Activated CD4-positive, alpha-beta memory T cell treated with anti-CD3 and anti-CD28 coated beads, Interleukin-2, amount 10 ng/mL, durations not matched to agents 7 days and 5 days (primary cell): ENCODE data around the gene CIDEC. TPM values are rescaled to one million over a fixed set of nuclear protein-coding genes. Genes with fewer than 3 reads are reported as not detected.
A peak's percentile ranks its signal among the peaks of the same experiment; 100 is the strongest.

Experiments used
- CTCF ChIA-PET: fragments of 350-600 bp; sonication (Branson Sonifier 250); formaldehyde crosslinking; loops from one replicate; lab custom pipeline; 2021; ENCODE audit warnings: antibody characterized with exemption, inconsistent platforms; lab: Charles Lee
- POLR2A ChIA-PET: fragments of 350-600 bp; sonication (Branson Sonifier 250); formaldehyde crosslinking; loops from one replicate; lab custom pipeline; 2021; ENCODE audit warnings: antibody characterized with exemption; lab: Charles Lee
- DNase-seq: peaks from one replicate; pipeline ENCODE4 v3.0.0-alpha.2; 2020
- H3K27ac Mint-ChIP-seq: one replicate; pipeline ENCODE4 v1.8.0; 2021; ENCODE audit warnings: mild to moderate bottlenecking, mixed read lengths
- H3K27me3 Mint-ChIP-seq: one replicate; pipeline ENCODE4 v1.8.0; 2021; ENCODE audit warnings: mixed read lengths
- H3K36me3 Mint-ChIP-seq: one replicate; pipeline ENCODE4 v1.8.0; 2021; ENCODE audit warnings: low read depth, mixed read lengths
- H3K4me1 Mint-ChIP-seq: one replicate; pipeline ENCODE4 v1.8.0; 2021; ENCODE audit warnings: mixed read lengths
- H3K4me3 Mint-ChIP-seq: one replicate; pipeline ENCODE4 v1.8.0; 2021; ENCODE audit warnings: mild to moderate bottlenecking, mixed read lengths
- H3K9me3 Mint-ChIP-seq: one replicate; pipeline ENCODE4 v1.8.0; 2021; ENCODE audit warnings: mixed read lengths
- total RNA-seq, 2 experiments: library from RNA; stranded (reverse); gene quantifications; one replicate each; pipeline ENCODE4 v1.2.3, GENCODE V29; 2021

Gene CIDEC
- total RNA-seq, 2 experiments from 2014 or later, result not detected

DNA sequence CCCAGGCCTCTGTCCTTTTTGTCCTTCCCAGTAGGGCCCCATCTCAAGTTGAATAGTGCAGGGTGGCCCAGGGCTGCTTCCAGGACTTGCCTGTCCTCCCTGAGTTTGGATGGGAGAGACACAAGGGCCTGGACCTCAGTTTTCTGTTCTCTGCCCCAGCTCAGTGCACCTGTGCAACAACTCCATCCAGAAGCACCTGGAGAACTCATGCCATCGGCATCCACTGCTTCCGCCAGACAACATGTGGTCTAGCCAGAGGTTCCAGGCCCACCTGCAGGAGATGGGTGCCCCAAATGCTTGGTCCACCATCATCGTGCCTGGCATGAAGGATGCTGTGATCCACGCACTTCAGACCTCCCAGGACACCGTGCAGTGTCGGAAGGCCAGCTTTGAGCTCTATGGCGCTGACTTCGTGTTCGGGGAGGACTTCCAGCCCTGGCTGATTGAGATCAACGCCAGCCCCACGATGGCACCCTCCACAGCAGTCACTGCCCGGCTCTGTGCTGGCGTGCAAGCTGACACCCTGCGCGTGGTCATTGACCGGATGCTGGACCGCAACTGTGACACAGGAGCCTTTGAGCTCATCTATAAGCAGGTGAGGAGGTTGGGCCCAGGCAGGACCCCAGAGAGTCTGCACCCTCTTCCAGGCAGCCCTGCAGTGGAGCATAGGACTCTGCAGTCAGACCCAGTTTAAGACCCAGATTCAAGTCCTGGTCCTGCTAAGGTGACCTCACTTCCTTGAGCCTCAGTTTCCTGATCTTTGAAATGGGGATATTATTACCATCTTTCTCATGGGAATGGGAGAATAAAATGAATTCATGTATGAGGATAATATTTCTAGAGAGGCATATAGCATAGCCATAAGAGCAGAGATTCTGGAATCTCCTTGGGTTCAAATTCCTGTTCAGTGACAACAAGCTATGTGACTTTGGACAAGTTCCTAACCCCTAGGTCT, 51.0 kb downstream of the CIDEC start:
- H3K27me3 Mint-ChIP-seq, result no peaks in the 10 kb centered on the region

GRCh38 chr3:9826815-9827573, 53.1 kb downstream of the CIDEC start:
- ChIA-PET POLR2A (interaction anchor here (1.1 kb wide), 1 partner anchor 96 kb away, joined by 4 read pairs; the partner anchor contains the start of gene BRPF1), CTCF (interaction anchor here (0.5 to 2.8 kb wide), 13 partner anchors 12 to 462 kb away, joined by 3 to 14 read pairs (median 3); partner anchors contain the start of genes CRELD1, PRRT3 and RPUSD3)
- peak; percentile 35 for DNase-seq
- no peaks in the 10 kb centered on the region for H3K9me3 Mint-ChIP-seq
- H3K36me3 Mint-ChIP-seq, result peaks cover 28% of the 10 kb centered on the region
- no peaks in the 10 kb centered on the region for H3K27me3 Mint-ChIP-seq
- H3K4me3 Mint-ChIP-seq, result no peak overlapping the region
- peaks cover 3% of the 10 kb centered on the region for H3K4me1 Mint-ChIP-seq
- no peak overlapping the region for H3K27ac Mint-ChIP-seq

More for the DNA sequence above, 51.0 kb downstream of the CIDEC start:
- Mint-ChIP-seq H3K4me3 (no peak overlapping the region), H3K27ac (no peak overlapping the region), H3K4me1 (peaks cover 3% of the 10 kb centered on the region), H3K36me3 (peaks cover 31% of the 10 kb centered on the region), H3K9me3 (no peaks in the 10 kb centered on the region)
- ChIA-PET CTCF (interaction anchor here (1.6 to 3.6 kb wide), 3 partner anchors 103 to 117 kb away, joined by 5 to 14 read pairs (median 12); no protein-coding TSS in a partner anchor), POLR2A (interaction anchor here (1.2 kb wide), 1 partner anchor 10 kb away, joined by 3 read pairs; no protein-coding TSS in a partner anchor)
- DNase-seq, result no peak

- ChIA-PET CTCF (interaction anchor here (0.7 kb wide), 1 partner anchor 100 kb away, joined by 4 read pairs; no protein-coding TSS in a partner anchor), POLR2A (interaction anchor here (0.8 to 1.1 kb wide), 2 partner anchors 10 to 17 kb away, joined by 3 to 4 read pairs; no protein-coding TSS in a partner anchor)
- no peak overlapping the region for H3K4me3 Mint-ChIP-seq
These were observed 54.5 kb downstream of the CIDEC start for GRCh38 chr3:9825451-9826040.

GRCh38 chr3:9820946-9821345, 59.1 kb downstream of the CIDEC start:
- ChIA-PET POLR2A (no interaction called here), CTCF (interaction anchor here (0.8 to 1.2 kb wide), 2 partner anchors 112 to 126 kb away, joined by 3 to 4 read pairs; no protein-coding TSS in a partner anchor)
- no peak for DNase-seq
- Mint-ChIP-seq H3K27me3 (no peaks in the 10 kb centered on the region), H3K9me3 (no peaks in the 10 kb centered on the region), H3K27ac (no peak overlapping the region), H3K4me1 (no peaks in the 10 kb centered on the region), H3K36me3 (peaks cover 10% of the 10 kb centered on the region), H3K4me3 (no peak overlapping the region)

More at GRCh38 chr3:9825451-9826040, 54.5 kb downstream of the CIDEC start:
- Mint-ChIP-seq H3K9me3 (no peaks in the 10 kb centered on the region), H3K4me1 (peaks cover 3% of the 10 kb centered on the region), H3K27ac (no peak overlapping the region), H3K36me3 (peaks cover 25% of the 10 kb centered on the region), H3K27me3 (no peaks in the 10 kb centered on the region)
- DNase-seq, result no peak

GRCh38 chr3:9820543-9820942, 59.5 kb downstream of the CIDEC start:
- H3K4me3 Mint-ChIP-seq, result no peak overlapping the region
- no peaks in the 10 kb centered on the region for H3K9me3 Mint-ChIP-seq
- ChIA-PET POLR2A (no interaction called here), CTCF (no interaction called here)
- DNase-seq, result no peak
- H3K27ac Mint-ChIP-seq, result no peak overlapping the region
- H3K27me3 Mint-ChIP-seq, result no peaks in the 10 kb centered on the region
- peaks cover 10% of the 10 kb centered on the region for H3K36me3 Mint-ChIP-seq
- no peaks in the 10 kb centered on the region for H3K4me1 Mint-ChIP-seq

GRCh38 chr3:9818666-9819335, 61.3 kb downstream of the CIDEC start:
- Mint-ChIP-seq H3K4me1 (no peaks in the 10 kb centered on the region), H3K9me3 (no peaks in the 10 kb centered on the region), H3K36me3 (peaks cover 9% of the 10 kb centered on the region), H3K4me3 (no peak overlapping the region), H3K27ac (no peak overlapping the region), H3K27me3 (no peaks in the 10 kb centered on the region)
- POLR2A ChIA-PET, result interaction anchor here (2.0 kb wide), 1 partner anchor 14 kb away, joined by 5 read pairs; no protein-coding TSS in a partner anchor
- DNase-seq, result no peak
- CTCF ChIA-PET, result no interaction called here

DNA sequence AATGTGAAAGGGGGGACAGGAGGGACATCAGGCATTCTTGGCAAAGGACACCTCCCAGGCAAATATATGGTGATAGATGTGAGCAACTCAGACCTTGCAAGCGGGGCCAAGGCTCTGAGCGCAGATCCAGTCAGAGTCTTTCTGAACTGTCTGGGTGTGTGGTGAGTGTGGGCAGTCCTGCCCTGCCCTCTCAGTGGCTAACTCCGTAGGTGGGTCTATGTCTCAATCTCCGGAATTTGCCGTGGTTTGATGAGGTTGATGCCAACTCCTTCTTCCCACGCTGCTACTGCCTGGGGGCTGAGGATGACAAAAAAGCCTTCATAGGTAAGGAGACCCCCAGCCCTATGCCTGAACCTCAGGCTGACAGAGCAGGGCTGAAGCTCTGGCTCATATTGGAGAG, 62.6 kb downstream of the CIDEC start:
- H3K4me1 Mint-ChIP-seq, result no peaks in the 10 kb centered on the region
- no peak overlapping the region for H3K4me3 Mint-ChIP-seq
- ChIA-PET CTCF (no interaction called here), POLR2A (interaction anchor here (0.9 to 2.0 kb wide), 3 partner anchors 9 to 25 kb away, joined by 3 to 5 read pairs (median 3); partner anchors contain the start of gene ARPC4)
- no peaks in the 10 kb centered on the region for H3K9me3 Mint-ChIP-seq
- no peak for DNase-seq
- no peak overlapping the region for H3K27ac Mint-ChIP-seq
- H3K36me3 Mint-ChIP-seq, result peaks cover 18% of the 10 kb centered on the region
- no peaks in the 10 kb centered on the region for H3K27me3 Mint-ChIP-seq

Other genes starting within 250 kb of the CIDEC start
- gene MTMR14, start 230.7 kb downstream of the CIDEC start, total RNA-seq, result 10 to 100 TPM; 57.2 to 62.0 TPM
- under 1 TPM in 1 of 2 experiments, not detected in 1; 0.33 TPM for gene CPNE9, start 176.4 kb downstream of the CIDEC start, total RNA-seq
- gene BRPF1, start 148.5 kb downstream of the CIDEC start, total RNA-seq, result 10 to 100 TPM; 38.9 to 41.9 TPM
- gene OGG1, start 130.3 kb downstream of the CIDEC start, total RNA-seq, result 10 to 100 TPM; 29.5 to 34.3 TPM
- 10 to 100 TPM; 18.5 to 20.2 TPM for gene CAMK1, start 110.3 kb downstream of the CIDEC start, total RNA-seq
- 10 to 100 TPM; 88.1 to 88.3 TPM for gene TADA3, start 87.8 kb downstream of the CIDEC start, total RNA-seq
- gene ARPC4, start 87.2 kb downstream of the CIDEC start, total RNA-seq, result 100 to 1,000 TPM; 255 to 266 TPM
- gene TTLL3, start 70.0 kb downstream of the CIDEC start, total RNA-seq, result 10 to 100 TPM; 50.8 to 59.0 TPM
- 10 to 100 TPM; 51.5 to 53.6 TPM for gene RPUSD3, start 36.2 kb downstream of the CIDEC start, total RNA-seq
- 10 to 100 TPM; 25.4 to 28.6 TPM for gene JAGN1, start 10.4 kb upstream of the CIDEC start, total RNA-seq
- 1 to 10 TPM; 1.7 to 3.0 TPM for gene IL17RE, start 22.6 kb upstream of the CIDEC start, total RNA-seq
- under 1 TPM; 0.23 to 0.45 TPM for gene IL17RC, start 36.8 kb upstream of the CIDEC start, total RNA-seq
- gene CRELD1, start 53.6 kb upstream of the CIDEC start, total RNA-seq, result 10 to 100 TPM; 15.9 to 17.1 TPM
- gene PRRT3, start 72.2 kb upstream of the CIDEC start, total RNA-seq, result 1 to 10 TPM; 5.4 to 6.1 TPM
- 10 to 100 TPM; 55.5 to 59.5 TPM for gene EMC3, start 106.6 kb upstream of the CIDEC start, total RNA-seq
- gene FANCD2, start 146.2 kb upstream of the CIDEC start, total RNA-seq, result 10 to 100 TPM; 54.3 to 60.8 TPM
- not detected for gene FANCD2OS, start 228.0 kb upstream of the CIDEC start, total RNA-seq
- 100 to 1,000 TPM; 117 to 118 TPM for gene BRK1, start 235.4 kb upstream of the CIDEC start, total RNA-seq